Left kidney (tissue), 8 donors: ENCODE results near the gene KHNYN. TPM values are rescaled to one million over a fixed set of nuclear protein-coding genes. Genes with fewer than 3 reads are reported as not detected.
"Not testable (repeated sequence)": the region's sequence is repeated elsewhere in the genome, so short reads cannot be mapped to it uniquely, and the experiment has no call there.

Experiments used
- DNase-seq: peaks from one replicate; pipeline ENCODE4 v3.0.0-alpha.2; 2013
- long read RNA-seq, 8 donors: transcript quantifications; one replicate each; lab custom pipeline, GENCODE V29; 2026
- polyA plus RNA-seq: library from polyadenylated mRNA; unstranded; fragments of 120-200 nt; gene quantifications from one replicate; pipeline ENCODE4 v1.2.1, GENCODE V29; 2013; ENCODE audit not compliant: insufficient read length

The KHNYN gene
- polyA plus RNA-seq: 50.5 TPM
- long read RNA-seq, donor 1, transcript KHNYN-202 (8 exons, 3,359 nt): major isoform, 7 of 17 reads
- long read RNA-seq, donor 1, partial matches to known transcripts: 7 of 17 reads
- long read RNA-seq, donor 1, other reads (novel, unspliced or antisense): 0 of 17 reads
- long read RNA-seq, donor 2, partial matches to known transcripts: 20 of 63 reads
- long read RNA-seq, donor 2, other reads (novel, unspliced or antisense): 37 of 63 reads
- long read RNA-seq, donor 3, partial matches to known transcripts: 25 of 34 reads
- long read RNA-seq, donor 3, other reads (novel, unspliced or antisense): 5 of 34 reads
- long read RNA-seq, donor 4: 0 reads
- long read RNA-seq, donor 5, transcript KHNYN-202 (8 exons, 3,359 nt): major isoform, 5 of 100 reads
- long read RNA-seq, donor 5, partial matches to known transcripts: 42 of 100 reads
- long read RNA-seq, donor 5, other reads (novel, unspliced or antisense): 52 of 100 reads
- long read RNA-seq, donor 6, partial matches to known transcripts: 21 of 45 reads
- long read RNA-seq, donor 6, other reads (novel, unspliced or antisense): 21 of 45 reads
- long read RNA-seq, donor 7, partial matches to known transcripts: 28 of 63 reads
- long read RNA-seq, donor 7, other reads (novel, unspliced or antisense): 28 of 63 reads
- long read RNA-seq, donor 8, partial matches to known transcripts: 0 of 3 reads
- long read RNA-seq, donor 8, other reads (novel, unspliced or antisense): 0 of 3 reads

- DNase-seq: peak; percentile 88
Observed at GRCh38 chr14:24429395-24430142, at the start of gene KHNYN, which contains the start of gene CBLN3. TSS of gene KHNYN (plus strand) at chr14:24429954. CDS start at chr14:24430731, 777 bp downstream. TSS of gene CBLN3 (minus strand) at chr14:24429668. CDS start at chr14:24429054, 614 bp downstream.

GRCh38 chr14:24381363-24382063 lies 48.2 kb upstream of the KHNYN start:
- no peak for DNase-seq

GRCh38 chr14:24382064-24382371 lies 47.7 kb upstream of the KHNYN start:
- DNase-seq: no peak

- DNase-seq: no peak
Observed at GRCh38 chr14:24384169-24384568, 45.6 kb upstream of the KHNYN start.

GRCh38 chr14:24385524-24385923 lies 44.2 kb upstream of the KHNYN start:
- DNase-seq: no peak

GRCh38 chr14:24387009-24387345 lies 42.8 kb upstream of the KHNYN start:
- DNase-seq: no peak

GRCh38 chr14:24387579-24387978 lies 42.2 kb upstream of the KHNYN start:
- not testable (repeated sequence) for DNase-seq

GRCh38 chr14:24388474-24389179 lies 41.1 kb upstream of the KHNYN start:
- no peak for DNase-seq

- no peak for DNase-seq
Observed at GRCh38 chr14:24389226-24389848, 40.4 kb upstream of the KHNYN start.

GRCh38 chr14:24390701-24391468 lies 38.9 kb upstream of the KHNYN start:
- DNase-seq: no peak

- DNase-seq: peak; percentile 67
Observed at GRCh38 chr14:24392325-24393091, 37.2 kb upstream of the KHNYN start.

GRCh38 chr14:24394275-24394674 lies 35.5 kb upstream of the KHNYN start:
- DNase-seq: no peak

- DNase-seq: no peak
Observed at GRCh38 chr14:24395609-24396582, 33.9 kb upstream of the KHNYN start.

- DNase-seq: no peak
Observed at GRCh38 chr14:24397639-24398292, 32.0 kb upstream of the KHNYN start.

GRCh38 chr14:24398293-24398652 lies 31.5 kb upstream of the KHNYN start:
- peak; percentile 80 for DNase-seq

- DNase-seq: peak; percentile 72
Observed at GRCh38 chr14:24398653-24399446, 30.9 kb upstream of the KHNYN start, which contains the start of gene NYNRIN. TSS of gene NYNRIN (plus strand) at chr14:24399003. CDS start at chr14:24399247, 244 bp downstream.

- no peak for DNase-seq
Observed at GRCh38 chr14:24399447-24399822, 30.3 kb upstream of the KHNYN start.
